Activated CD8-positive, alpha-beta T cell treated with anti-CD3 and anti-CD28 coated beads for 36 hours (primary cell): Measurements from ENCODE around the gene COL21A1. TPM values are rescaled to one million over a fixed set of nuclear protein-coding genes. Genes with fewer than 3 reads are reported as not detected.

Experiments
- ATAC-seq: fragments of 200-7000 bp; cut with Tn5 transposase; one replicate; pipeline ENCODE4 v1.10.0; 2021; ENCODE audit warnings: mild to moderate bottlenecking, moderate library complexity
- CTCF ChIA-PET: fragments of 350-600 bp; sonication (Branson Sonifier 250); formaldehyde crosslinking; loops from one replicate; lab custom pipeline; 2021; ENCODE audit warnings: antibody characterized with exemption; lab: Charles Lee
- POLR2A ChIA-PET: fragments of 350-600 bp; sonication (Branson Sonifier 250); formaldehyde crosslinking; loops from one replicate; lab custom pipeline; 2021; ENCODE audit warnings: antibody characterized with exemption; lab: Charles Lee
- DNase-seq: peaks from one replicate; pipeline ENCODE4 v3.0.0-alpha.2; 2020
- H3K27ac Mint-ChIP-seq: one replicate; pipeline ENCODE4 v1.8.0; 2021; ENCODE audit warnings: mild to moderate bottlenecking, mixed read lengths
- H3K27me3 Mint-ChIP-seq: one replicate; pipeline ENCODE4 v1.8.0; 2021; ENCODE audit warnings: mixed read lengths
- H3K36me3 Mint-ChIP-seq: one replicate; pipeline ENCODE4 v1.8.0; 2021; ENCODE audit warnings: low read depth, mixed read lengths
- H3K4me1 Mint-ChIP-seq: one replicate; pipeline ENCODE4 v1.8.0; 2021; ENCODE audit warnings: low read depth, mixed read lengths
- H3K4me3 Mint-ChIP-seq: one replicate; pipeline ENCODE4 v1.8.0; 2021; ENCODE audit warnings: mild to moderate bottlenecking, moderate library complexity, mixed read lengths
- H3K9me3 Mint-ChIP-seq: one replicate; pipeline ENCODE4 v1.8.0; 2021; ENCODE audit warnings: mixed read lengths
- intact Hi-C: fragments of 100-400 bp; cut with micrococcal nuclease; formaldehyde crosslinking; loops from one replicate; pipeline ENCODE4 v1.10.0; 2022
- total RNA-seq, 2 experiments: library from RNA; stranded (reverse); gene quantifications; one replicate each; pipeline ENCODE4 v1.2.3, GENCODE V29; 2021
- TF ChIP-seq, protein P1 (sequence below): fragments of 200-600 bp; IDR thresholded peaks from one replicate; pipeline ENCODE4 v1.8.0; 2022; ENCODE audit warnings: antibody characterized with exemption, mild to moderate bottlenecking

The COL21A1 gene
- total RNA-seq, 2 experiments from 2014 or later: not detected

DNA sequence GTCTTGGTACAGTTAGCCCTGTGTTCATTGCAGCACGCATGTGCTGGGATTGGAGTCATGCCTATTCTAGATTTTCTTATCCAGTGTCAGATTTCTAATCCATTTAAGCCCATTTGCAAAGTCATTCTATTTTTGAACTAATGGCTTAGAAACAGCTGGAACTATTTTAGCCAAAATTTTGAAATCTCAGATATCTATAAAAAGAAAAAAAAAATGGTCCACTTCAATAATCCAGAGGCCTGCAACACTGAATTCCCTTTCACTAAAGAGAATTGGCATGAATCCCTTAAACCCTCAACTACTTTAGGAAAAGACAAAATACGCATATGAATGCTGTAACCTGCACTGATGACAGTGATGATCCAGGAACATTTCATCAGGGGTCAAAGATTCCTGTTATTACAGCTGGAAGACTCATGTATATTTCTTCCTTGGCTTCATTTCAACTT lies 1.5 kb downstream of the COL21A1 start:
- TF ChIP-seq, protein P1, sequence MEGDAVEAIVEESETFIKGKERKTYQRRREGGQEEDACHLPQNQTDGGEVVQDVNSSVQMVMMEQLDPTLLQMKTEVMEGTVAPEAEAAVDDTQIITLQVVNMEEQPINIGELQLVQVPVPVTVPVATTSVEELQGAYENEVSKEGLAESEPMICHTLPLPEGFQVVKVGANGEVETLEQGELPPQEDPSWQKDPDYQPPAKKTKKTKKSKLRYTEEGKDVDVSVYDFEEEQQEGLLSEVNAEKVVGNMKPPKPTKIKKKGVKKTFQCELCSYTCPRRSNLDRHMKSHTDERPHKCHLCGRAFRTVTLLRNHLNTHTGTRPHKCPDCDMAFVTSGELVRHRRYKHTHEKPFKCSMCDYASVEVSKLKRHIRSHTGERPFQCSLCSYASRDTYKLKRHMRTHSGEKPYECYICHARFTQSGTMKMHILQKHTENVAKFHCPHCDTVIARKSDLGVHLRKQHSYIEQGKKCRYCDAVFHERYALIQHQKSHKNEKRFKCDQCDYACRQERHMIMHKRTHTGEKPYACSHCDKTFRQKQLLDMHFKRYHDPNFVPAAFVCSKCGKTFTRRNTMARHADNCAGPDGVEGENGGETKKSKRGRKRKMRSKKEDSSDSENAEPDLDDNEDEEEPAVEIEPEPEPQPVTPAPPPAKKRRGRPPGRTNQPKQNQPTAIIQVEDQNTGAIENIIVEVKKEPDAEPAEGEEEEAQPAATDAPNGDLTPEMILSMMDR: no peak
- no peaks in the 10 kb centered on the region for H3K36me3 Mint-ChIP-seq
- DNase-seq (no peak), ATAC-seq (no peak)
- no peak overlapping the region for H3K4me3 Mint-ChIP-seq
- H3K4me1 Mint-ChIP-seq: no peaks in the 10 kb centered on the region
- CTCF ChIA-PET: no interaction called here
- H3K27me3 Mint-ChIP-seq: peaks cover 9% of the 10 kb centered on the region
- H3K9me3 Mint-ChIP-seq: no peaks in the 10 kb centered on the region
- POLR2A ChIA-PET: no interaction called here
- intact Hi-C loops: loop anchor here (10.0 kb wide), 1 partner anchor 61 kb away; no protein-coding TSS in a partner anchor
- H3K27ac Mint-ChIP-seq: no peak overlapping the region

- TF ChIP-seq, protein P1: no peak
- no peaks in the 10 kb centered on the region for H3K4me1 Mint-ChIP-seq
- intact Hi-C loops: loop anchor here (10.0 kb wide), 1 partner anchor 60 kb away; no protein-coding TSS in a partner anchor
- POLR2A ChIA-PET: no interaction called here
- no peak overlapping the region for H3K27ac Mint-ChIP-seq
- no peaks in the 10 kb centered on the region for H3K36me3 Mint-ChIP-seq
- DNase-seq (no peak), ATAC-seq (no peak)
- no peak overlapping the region for H3K4me3 Mint-ChIP-seq
- no peaks in the 10 kb centered on the region for H3K9me3 Mint-ChIP-seq
- peaks cover 9% of the 10 kb centered on the region for H3K27me3 Mint-ChIP-seq
- CTCF ChIA-PET: no interaction called here
Observed at GRCh38 chr6:56244528-56245253, 2.7 kb downstream of the COL21A1 start.

DNA sequence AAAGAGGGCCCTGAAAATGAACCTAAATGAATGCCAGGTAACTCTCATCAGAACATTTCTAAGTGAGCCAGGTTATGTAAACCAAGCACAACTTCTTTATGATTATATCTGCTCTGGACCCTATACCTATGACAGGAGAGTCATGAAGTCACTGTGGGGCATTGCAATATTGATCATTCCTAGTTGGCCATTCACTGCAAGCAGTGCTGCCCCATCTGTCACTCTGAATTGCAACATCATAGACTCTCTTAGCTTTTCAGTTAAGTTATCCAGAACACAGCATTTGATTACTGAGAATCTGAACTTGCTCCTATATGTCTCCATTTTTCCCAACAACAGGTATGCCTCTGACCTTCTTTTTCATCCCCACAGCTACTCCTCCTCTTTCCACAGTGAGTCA lies 3.3 kb downstream of the COL21A1 start:
- ChIA-PET POLR2A (no interaction called here), CTCF (no interaction called here)
- Mint-ChIP-seq H3K36me3 (no peaks in the 10 kb centered on the region), H3K27ac (no peak overlapping the region), H3K4me1 (no peaks in the 10 kb centered on the region), H3K27me3 (peaks cover 7% of the 10 kb centered on the region), H3K4me3 (no peak overlapping the region), H3K9me3 (no peaks in the 10 kb centered on the region)
- intact Hi-C loops: loop anchor here (10.0 kb wide), 1 partner anchor 59 kb away; no protein-coding TSS in a partner anchor
- ATAC-seq (no peak), DNase-seq (no peak)
- TF ChIP-seq, protein P1: no peak

GRCh38 chr6:56243518-56244070 lies 3.8 kb downstream of the COL21A1 start:
- H3K36me3 Mint-ChIP-seq: no peaks in the 10 kb centered on the region
- no peaks in the 10 kb centered on the region for H3K9me3 Mint-ChIP-seq
- POLR2A ChIA-PET: no interaction called here
- CTCF ChIA-PET: no interaction called here
- intact Hi-C loops: loop anchor here (10.0 kb wide), 1 partner anchor 59 kb away; no protein-coding TSS in a partner anchor
- H3K4me1 Mint-ChIP-seq: no peaks in the 10 kb centered on the region
- peaks cover 7% of the 10 kb centered on the region for H3K27me3 Mint-ChIP-seq
- DNase-seq (no peak), ATAC-seq (no peak)
- no peak overlapping the region for H3K27ac Mint-ChIP-seq
- H3K4me3 Mint-ChIP-seq: no peak overlapping the region
- TF ChIP-seq, protein P1: no peak

DNA sequence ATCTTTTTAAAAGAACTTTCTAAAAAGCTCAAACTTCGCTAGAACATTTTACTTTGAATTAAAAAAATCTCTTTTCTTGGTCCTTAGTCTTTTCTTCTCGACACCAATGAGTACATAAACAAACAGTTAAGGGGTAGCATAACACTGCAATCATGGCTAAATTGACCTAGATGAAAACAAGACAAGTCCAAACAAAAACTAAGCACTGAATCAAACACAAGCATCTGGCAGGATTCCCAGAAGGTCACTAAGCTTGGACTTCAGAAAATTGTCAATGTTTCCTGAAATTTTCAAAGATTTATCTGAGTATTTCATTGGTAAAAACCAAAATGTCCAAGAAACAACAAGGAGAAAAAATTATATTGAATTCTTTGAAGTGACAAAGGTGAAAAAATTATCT lies 5.0 kb downstream of the COL21A1 start:
- no peak overlapping the region for H3K27ac Mint-ChIP-seq
- intact Hi-C loops: loop anchor here (10.0 kb wide), 1 partner anchor 58 kb away; no protein-coding TSS in a partner anchor
- no peaks in the 10 kb centered on the region for H3K4me1 Mint-ChIP-seq
- ChIA-PET CTCF (no interaction called here), POLR2A (no interaction called here)
- no peaks in the 10 kb centered on the region for H3K9me3 Mint-ChIP-seq
- TF ChIP-seq, protein P1: no peak
- DNase-seq: no peak
- peaks cover 2% of the 10 kb centered on the region for H3K27me3 Mint-ChIP-seq
- no peak for ATAC-seq
- no peak overlapping the region for H3K4me3 Mint-ChIP-seq
- no peaks in the 10 kb centered on the region for H3K36me3 Mint-ChIP-seq
